ENCODE results near the gene POLR3GL.

DNA sequence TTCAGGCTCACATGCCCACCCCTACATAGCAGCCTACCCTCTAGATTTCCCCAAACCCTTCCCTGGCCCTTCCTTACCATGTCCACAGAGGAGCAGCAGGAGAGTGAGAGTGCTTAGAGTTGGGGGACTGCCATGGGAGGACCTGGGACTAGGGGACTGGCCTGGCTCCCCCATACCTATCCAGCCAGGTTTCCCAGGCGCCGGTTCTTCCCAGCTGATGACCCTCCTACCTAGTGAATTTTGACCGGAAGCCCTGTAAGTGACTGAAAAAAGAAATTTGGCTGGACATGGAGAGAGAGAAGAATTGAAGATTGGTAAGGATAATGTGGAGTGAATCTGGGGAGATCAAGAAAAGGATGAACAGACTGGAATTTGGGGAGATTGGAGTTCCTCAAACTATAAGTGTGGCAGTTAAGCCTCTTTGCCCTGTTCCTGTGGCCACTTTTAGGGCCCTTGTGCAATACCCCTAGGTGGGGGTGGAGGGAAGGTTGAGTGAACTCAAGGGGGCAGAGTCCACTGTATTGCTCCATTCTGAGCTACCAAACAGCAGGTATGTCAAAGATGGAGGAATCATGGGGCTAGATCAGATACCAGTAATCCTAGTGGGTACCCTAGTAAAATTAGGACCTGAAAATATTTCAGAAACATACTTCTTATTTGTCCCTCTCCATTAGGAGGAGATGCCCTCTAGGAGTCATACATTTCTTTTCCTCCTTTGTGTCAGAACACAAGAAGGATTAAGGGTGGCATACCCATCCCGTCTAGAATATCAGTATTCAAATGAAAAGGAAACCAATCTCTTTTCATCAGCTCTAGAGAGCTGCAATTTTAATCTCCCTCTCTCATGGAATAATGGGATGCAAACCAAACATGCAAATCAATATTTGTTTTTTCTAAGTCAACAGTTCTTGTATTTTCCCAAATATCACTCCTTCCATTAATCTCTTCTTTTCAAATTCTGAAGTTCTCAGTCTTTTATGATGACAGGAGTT, 55.9 kb downstream of the POLR3GL start:
- TF ChIP-seq CTCF (IDR thresholded peaks at IDR 0.05), result no peak
- TF ChIP-seq EZH2 (IDR thresholded peaks at IDR 0.05), result no peak
- TF ChIP-seq EZH2phosphoT487 (IDR thresholded peaks at IDR 0.05), result no peak

Data from neural progenitor cell (in vitro differentiated cells).